ENCODE results near the gene RPS6KA2. TPM values are rescaled to one million over a fixed set of nuclear protein-coding genes. Genes with fewer than 3 reads are reported as not detected.
"Not testable (repeated sequence)": the region's sequence is repeated elsewhere in the genome, so short reads cannot be mapped to it uniquely, and the experiment has no call there.

The RPS6KA2 gene
- total RNA-seq, 1 experiment from 2014 or later: 12.3 TPM

DNA sequence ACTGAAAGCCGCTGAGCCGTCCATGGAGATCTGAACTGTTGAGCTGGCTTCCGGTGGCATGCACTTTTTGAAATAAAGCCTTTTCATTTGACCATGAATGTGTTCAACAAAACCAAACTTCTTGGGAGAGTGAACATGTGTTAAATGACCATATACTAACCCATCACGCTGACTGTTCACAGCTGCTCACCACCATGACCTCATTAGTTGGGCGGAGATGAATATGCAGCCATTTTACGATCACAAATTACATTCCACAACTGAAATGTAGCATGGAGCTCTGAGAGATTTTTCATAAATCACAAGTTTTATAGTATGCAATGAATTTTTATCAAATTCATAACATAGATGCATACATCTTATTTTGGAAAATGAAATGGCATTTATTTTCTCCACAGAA is 44.8 kb downstream of the RPS6KA2 start:
- Histone ChIP-seq H3K4ac (ENCODE audit: low read depth, low read length) (no peak overlapping the region), H3K27me3 (ENCODE audit: insufficient read depth, low read length) (no peaks in the 10 kb centered on the region), H4K20me1 (ENCODE audit: control insufficient read depth, insufficient read depth, insufficient read length) (no peaks in the 10 kb centered on the region), H2AFZ (ENCODE audit: low read length) (no peak overlapping the region), H3K27ac (ENCODE audit: insufficient read length, low read depth, low read length) (no peak overlapping the region), H2BK12ac (ENCODE audit: insufficient read length, low read depth, low read length) (no peak overlapping the region), H3K79me1 (ENCODE audit: insufficient read depth, low read depth, low read length, poor library complexity, severe bottlenecking) (no peaks in the 10 kb centered on the region), H2BK5ac (ENCODE audit: insufficient read length, low read length) (no peak overlapping the region), H4K8ac (replicated peaks; ENCODE audit: insufficient read length, low read depth, low read length) (no peak overlapping the region), H2BK20ac (ENCODE audit: low read depth, low read length, poor library complexity, severe bottlenecking) (no peak overlapping the region), H4K5ac (ENCODE audit: insufficient read length, low read depth, low read length) (no peak overlapping the region), H2AK5ac (ENCODE audit: insufficient read length, low read length) (no peak overlapping the region), H3K9ac (ENCODE audit: extremely low read depth, insufficient read length, low read length) (no peak overlapping the region), H3K56ac (ENCODE audit: insufficient read length, low read depth, low read length) (no peak overlapping the region), H3K4me1 (ENCODE audit: insufficient read depth, low read length) (peaks cover 3% of the 10 kb centered on the region; the same call in 1 of the 2 replicates), H2BK120ac (ENCODE audit: low read depth, low read length, poor library complexity, severe bottlenecking) (no peak overlapping the region), H3K23ac (ENCODE audit: insufficient read length, low read depth, low read length) (no peak overlapping the region), H4K91ac (ENCODE audit: insufficient read length, low read depth, low read length) (no peak overlapping the region), H3K14ac (ENCODE audit: insufficient read depth, low read length) (no peak overlapping the region), H3K23me2 (ENCODE audit: insufficient read length, low read depth, low read length, poor library complexity, severe bottlenecking) (no peaks in the 10 kb centered on the region), H3K18ac (ENCODE audit: insufficient read length, low read depth, low read length) (no peak overlapping the region), H2BK15ac (ENCODE audit: low read depth, low read length) (no peak overlapping the region), H3K4me2 (ENCODE audit: insufficient read depth, insufficient read length, low read length) (no peak overlapping the region), H3K9me3 (ENCODE audit: control insufficient read depth, low read depth, low read length) (no peaks in the 10 kb centered on the region), H3K79me2 (ENCODE audit: insufficient read depth, low read length) (no peaks in the 10 kb centered on the region), H3T11ph (ENCODE audit: low read length) (no peak overlapping the region)
- peaks cover 8 to 10% (median 9%) of the 10 kb centered on the region in 3 experiments for H3K36me3 Mint-ChIP-seq (ENCODE audit: insufficient read depth in 1 of 3, low read depth in 3 of 3)
- no peaks in the 10 kb centered on the region for H3K27me3 Mint-ChIP-seq (ENCODE audit: low read depth)
- TF ChIP-seq, protein P1, sequence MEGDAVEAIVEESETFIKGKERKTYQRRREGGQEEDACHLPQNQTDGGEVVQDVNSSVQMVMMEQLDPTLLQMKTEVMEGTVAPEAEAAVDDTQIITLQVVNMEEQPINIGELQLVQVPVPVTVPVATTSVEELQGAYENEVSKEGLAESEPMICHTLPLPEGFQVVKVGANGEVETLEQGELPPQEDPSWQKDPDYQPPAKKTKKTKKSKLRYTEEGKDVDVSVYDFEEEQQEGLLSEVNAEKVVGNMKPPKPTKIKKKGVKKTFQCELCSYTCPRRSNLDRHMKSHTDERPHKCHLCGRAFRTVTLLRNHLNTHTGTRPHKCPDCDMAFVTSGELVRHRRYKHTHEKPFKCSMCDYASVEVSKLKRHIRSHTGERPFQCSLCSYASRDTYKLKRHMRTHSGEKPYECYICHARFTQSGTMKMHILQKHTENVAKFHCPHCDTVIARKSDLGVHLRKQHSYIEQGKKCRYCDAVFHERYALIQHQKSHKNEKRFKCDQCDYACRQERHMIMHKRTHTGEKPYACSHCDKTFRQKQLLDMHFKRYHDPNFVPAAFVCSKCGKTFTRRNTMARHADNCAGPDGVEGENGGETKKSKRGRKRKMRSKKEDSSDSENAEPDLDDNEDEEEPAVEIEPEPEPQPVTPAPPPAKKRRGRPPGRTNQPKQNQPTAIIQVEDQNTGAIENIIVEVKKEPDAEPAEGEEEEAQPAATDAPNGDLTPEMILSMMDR (conservative IDR thresholded peaks at IDR 0.05): no peak
- H3K4me1 Mint-ChIP-seq: peaks cover 13 to 14% of the 10 kb centered on the region in 2 experiments
- DNase-seq: no peak
- peaks cover 8 to 13% of the 10 kb centered on the region in 2 experiments for H3K9me3 Mint-ChIP-seq
- WGBS (ENCODE audit: extremely low coverage, insufficient read length, low lambda C conversion rate): no CpG with 5 or more reads among the region's 6 CpGs
- H3K4me3 Mint-ChIP-seq: no peak overlapping the region
- no peak overlapping the region for H3K27ac Mint-ChIP-seq

DNA sequence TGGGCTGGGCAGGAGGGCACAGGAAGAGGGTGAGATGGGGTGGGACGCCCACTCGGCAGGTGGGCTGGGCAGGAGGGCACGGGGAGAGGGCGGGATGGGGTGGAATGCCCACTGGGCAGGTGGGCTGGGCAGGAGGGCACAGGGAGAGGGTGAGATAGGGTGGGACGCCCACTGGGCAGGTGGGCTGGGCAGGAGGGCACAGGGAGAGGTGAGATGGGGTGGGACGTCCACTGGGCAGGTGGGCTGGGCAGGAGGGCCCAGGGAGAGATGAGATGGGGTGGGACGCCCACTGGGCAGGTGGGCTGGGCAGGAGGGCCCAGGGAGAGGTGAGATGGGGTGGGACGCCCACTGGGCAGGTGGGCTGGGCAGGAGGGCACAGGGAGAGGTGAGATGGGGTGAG is 45.2 kb downstream of the RPS6KA2 start:
- not testable (repeated sequence) for H3K27me3 ChIP-seq (ENCODE audit: insufficient read depth, low read length); H2BK120ac ChIP-seq (ENCODE audit: low read depth, low read length, poor library complexity, severe bottlenecking); H3K23ac ChIP-seq (ENCODE audit: insufficient read length, low read depth, low read length); H2AK5ac ChIP-seq (ENCODE audit: insufficient read length, low read length); H3K79me2 ChIP-seq (ENCODE audit: insufficient read depth, low read length); H3K9ac ChIP-seq (ENCODE audit: extremely low read depth, insufficient read length, low read length); H3K27ac ChIP-seq (ENCODE audit: insufficient read length, low read depth, low read length); H3K18ac ChIP-seq (ENCODE audit: insufficient read length, low read depth, low read length); H4K5ac ChIP-seq (ENCODE audit: insufficient read length, low read depth, low read length); H3T11ph ChIP-seq (ENCODE audit: low read length); H3K79me1 ChIP-seq (ENCODE audit: insufficient read depth, low read depth, low read length, poor library complexity, severe bottlenecking); H3K27ac Mint-ChIP-seq; H3K27me3 Mint-ChIP-seq (ENCODE audit: low read depth); H2BK20ac ChIP-seq (ENCODE audit: low read depth, low read length, poor library complexity, severe bottlenecking); H3K4me3 Mint-ChIP-seq; H3K23me2 ChIP-seq (ENCODE audit: insufficient read length, low read depth, low read length, poor library complexity, severe bottlenecking); H4K91ac ChIP-seq (ENCODE audit: insufficient read length, low read depth, low read length); H4K20me1 ChIP-seq (ENCODE audit: control insufficient read depth, insufficient read depth, insufficient read length); H3K4ac ChIP-seq (ENCODE audit: low read depth, low read length); H2AFZ ChIP-seq (ENCODE audit: low read length); H3K4me1 ChIP-seq (ENCODE audit: insufficient read depth, low read length); H2BK12ac ChIP-seq (ENCODE audit: insufficient read length, low read depth, low read length); H4K8ac ChIP-seq (replicated peaks; ENCODE audit: insufficient read length, low read depth, low read length); H3K56ac ChIP-seq (ENCODE audit: insufficient read length, low read depth, low read length); H3K14ac ChIP-seq (ENCODE audit: insufficient read depth, low read length); H2BK15ac ChIP-seq (ENCODE audit: low read depth, low read length); H3K4me2 ChIP-seq (ENCODE audit: insufficient read depth, insufficient read length, low read length); H3K9me3 ChIP-seq (ENCODE audit: control insufficient read depth, low read depth, low read length); H2BK5ac ChIP-seq (ENCODE audit: insufficient read length, low read length)
- Mint-ChIP-seq H3K36me3 (ENCODE audit: insufficient read depth in 1 of 3, low read depth in 3 of 3) (peaks cover 11 to 14% (median 14%) of the 10 kb centered on the region in 3 experiments), H3K4me1 (peaks cover 10 to 11% of the 10 kb centered on the region in 2 experiments), H3K9me3 (peaks cover 12 to 17% of the 10 kb centered on the region in 2 experiments)
- peak; percentile 23 for DNase-seq
- no CpG with 5 or more reads among the region's 8 CpGs for WGBS (ENCODE audit: extremely low coverage, insufficient read length, low lambda C conversion rate)
